CD4-positive, alpha-beta T cell (primary cell): ENCODE measurements around the gene CLIC5. TPM values are rescaled to one million over a fixed set of nuclear protein-coding genes. Genes with fewer than 3 reads are reported as not detected.

Experiments
- ATAC-seq: fragments of 200-7000 bp; cut with Tn5 transposase; one replicate; pipeline ENCODE4 v1.10.0; 2022; ENCODE audit warnings: mild to moderate bottlenecking; ENCODE audit not compliant: poor library complexity
- CTCF ChIA-PET: fragments of 350-600 bp; sonication (Branson Sonifier 250); formaldehyde crosslinking; loops from one replicate; lab custom pipeline; 2021; ENCODE audit warnings: antibody characterized with exemption, inconsistent platforms; lab: Charles Lee
- POLR2A ChIA-PET: fragments of 350-600 bp; sonication (Branson Sonifier 250); formaldehyde crosslinking; loops from one replicate; lab custom pipeline; 2021; ENCODE audit warnings: antibody characterized with exemption, inconsistent platforms; lab: Charles Lee
- DNase-seq, 14 experiments: peaks; one replicate each; pipeline ENCODE4 v3.0.0-alpha.2; 2013 to 2020; ENCODE audit warnings: mixed read lengths in 2 of 14
- H3K27ac ChIP-seq, 2 donors: one replicate each; pipeline versions ENCODE4 v1.5.1 to v1.7.0; 2013; ENCODE audit warnings: low read length in 2 of 2, low read depth in 1 of 2, mild to moderate bottlenecking in 1 of 2
- H3K27me3 ChIP-seq, 2 experiments: 1 replicate in 1 of 2; 2 replicates in 1 of 2; pipeline versions ENCODE4 v1.6.1 to v1.7.0; 2013; ENCODE audit warnings: low read length in 2 of 2, control low read depth in 1 of 2, mild to moderate bottlenecking in 1 of 2, moderate library complexity in 1 of 2; ENCODE audit not compliant: insufficient read depth in 2 of 2, control insufficient read depth in 1 of 2
- H3K36me3 ChIP-seq: one replicate; pipeline ENCODE4 v1.6.1; 2013; ENCODE audit warnings: low read length, control low read depth; ENCODE audit not compliant: insufficient read depth
- H3K4me1 ChIP-seq: one replicate; pipeline ENCODE4 v1.6.1; 2013; ENCODE audit warnings: low read length, control low read depth; ENCODE audit not compliant: insufficient read depth
- H3K4me3 ChIP-seq: one replicate; pipeline ENCODE4 v1.5.1; 2013; ENCODE audit warnings: mild to moderate bottlenecking, low read length, moderate library complexity
- H3K9me3 ChIP-seq, 2 experiments: 1 replicate in 1 of 2; 2 replicates in 1 of 2; pipeline versions ENCODE4 v1.6.1 to v1.7.0; 2013; ENCODE audit warnings: low read length in 2 of 2, mild to moderate bottlenecking in 2 of 2, control low read depth in 1 of 2, moderate library complexity in 1 of 2; ENCODE audit not compliant: control insufficient read depth in 1 of 2, insufficient read depth in 1 of 2
- H3K27ac Mint-ChIP-seq: one replicate; pipeline ENCODE4 v1.8.0; 2020; ENCODE audit warnings: mixed read lengths
- H3K27me3 Mint-ChIP-seq: one replicate; pipeline ENCODE4 v1.8.0; 2021; ENCODE audit warnings: mixed read lengths
- H3K36me3 Mint-ChIP-seq: one replicate; pipeline ENCODE4 v1.8.0; 2021; ENCODE audit warnings: low read depth, mixed read lengths
- H3K4me1 Mint-ChIP-seq: one replicate; pipeline ENCODE4 v1.8.0; 2021; ENCODE audit warnings: low read depth, mixed read lengths
- H3K4me3 Mint-ChIP-seq: one replicate; pipeline ENCODE4 v1.8.0; 2020; ENCODE audit warnings: mild to moderate bottlenecking, mixed read lengths
- H3K9me3 Mint-ChIP-seq: one replicate; pipeline ENCODE4 v1.8.0; 2020; ENCODE audit warnings: mixed read lengths
- CTCF ChIP-seq: fragments of 200-600 bp; IDR thresholded peaks from one replicate; pipeline ENCODE4 v1.8.0; 2022; ENCODE audit warnings: antibody characterized with exemption, mild to moderate bottlenecking
- intact Hi-C, 2 experiments: fragments of 100-400 bp; cut with DNase I in 1 of 2; cut with micrococcal nuclease in 1 of 2; formaldehyde crosslinking; loops; one replicate each; pipeline versions ENCODE4 v1.15.1 to v1.9.0; 2023 to 2025; cut with DNase I, micrococcal nuclease
- total RNA-seq, 174 experiments: library from RNA in 2 of 174; stranded (reverse) in 2 of 174; gene quantifications; one replicate each; pipeline ENCODE4 v1.2.3 and lab custom pipeline; 2021 to 2026

The CLIC5 gene
- total RNA-seq, 2 experiments from 2014 or later = 2.5 to 2.8 TPM

GRCh38 chr6:45966340-45966739, 49.3 kb downstream of the CLIC5 start:
- no peak for TF ChIP-seq CTCF
- POLR2A ChIA-PET = interaction anchor here (0.9 kb wide), 1 partner anchor 45 kb away, joined by 4 read pairs; no protein-coding TSS in a partner anchor
- Histone ChIP-seq H3K4me3 (no peak overlapping the region), H3K27me3 (no peaks in the 10 kb centered on the region), H3K27ac (no peak overlapping the region), H3K36me3 (no peaks in the 10 kb centered on the region), H3K9me3 (no peaks in the 10 kb centered on the region), H3K4me1 (no peaks in the 10 kb centered on the region)
- Mint-ChIP-seq H3K27ac (no peak overlapping the region), H3K4me1 (peaks cover 10% of the 10 kb centered on the region), H3K4me3 (no peak overlapping the region), H3K9me3 (peaks cover 8% of the 10 kb centered on the region), H3K27me3 (no peaks in the 10 kb centered on the region), H3K36me3 (no peaks in the 10 kb centered on the region)
- CTCF ChIA-PET = interaction anchor here (0.6 kb wide), 1 partner anchor 1321 kb away, joined by 3 read pairs; no protein-coding TSS in a partner anchor
- ATAC-seq (no peak), DNase-seq (no peak)
- intact Hi-C loops = no loop called here

GRCh38 chr6:45965792-45966191, 49.9 kb downstream of the CLIC5 start:
- TF ChIP-seq CTCF = no peak
- Mint-ChIP-seq H3K9me3 (peaks cover 8% of the 10 kb centered on the region), H3K36me3 (no peaks in the 10 kb centered on the region), H3K27ac (no peak overlapping the region), H3K27me3 (no peaks in the 10 kb centered on the region), H3K4me1 (peaks cover 8% of the 10 kb centered on the region), H3K4me3 (no peak overlapping the region)
- H3K4me1 ChIP-seq = no peaks in the 10 kb centered on the region
- ChIA-PET CTCF (interaction anchor here (0.6 kb wide), 1 partner anchor 1322 kb away, joined by 3 read pairs; no protein-coding TSS in a partner anchor), POLR2A (interaction anchor here (0.9 kb wide), 1 partner anchor 46 kb away, joined by 4 read pairs; no protein-coding TSS in a partner anchor)
- no peak overlapping the region for H3K4me3 ChIP-seq
- no peak overlapping the region for H3K27ac ChIP-seq
- ATAC-seq = no peak
- intact Hi-C loops = no loop called here
- H3K36me3 ChIP-seq = no peaks in the 10 kb centered on the region
- no peaks in the 10 kb centered on the region for H3K27me3 ChIP-seq
- no peaks in the 10 kb centered on the region for H3K9me3 ChIP-seq
- DNase-seq = no peak

- Histone ChIP-seq H3K36me3 (no peaks in the 10 kb centered on the region), H3K27me3 (no peaks in the 10 kb centered on the region), H3K4me3 (no peak overlapping the region), H3K27ac (no peak overlapping the region), H3K9me3 (no peaks in the 10 kb centered on the region), H3K4me1 (no peaks in the 10 kb centered on the region)
- intact Hi-C loops = no loop called here
- Mint-ChIP-seq H3K27ac (no peak overlapping the region), H3K36me3 (no peaks in the 10 kb centered on the region), H3K9me3 (peaks cover 8% of the 10 kb centered on the region), H3K4me1 (peaks cover under 1% of the 10 kb centered on the region), H3K4me3 (no peak overlapping the region), H3K27me3 (no peaks in the 10 kb centered on the region)
- ATAC-seq = no peak
- POLR2A ChIA-PET = no interaction called here
- no peak for DNase-seq
- no peak for TF ChIP-seq CTCF
- CTCF ChIA-PET = no interaction called here
These were observed 50.7 kb downstream of the CLIC5 start for GRCh38 chr6:45965007-45965406.
